PC-9 (cell line): ENCODE results near the gene CCNT2. TPM values are rescaled to one million over a fixed set of nuclear protein-coding genes. Genes with fewer than 3 reads are reported as not detected.
A peak's percentile ranks its signal among the peaks of the same experiment; 100 is the strongest.

ENCODE experiments used
- BruUV-seq: library from RNA; stranded (reverse); fragments of 400-500 nt; replicated peaks from 2 replicates; lab custom pipeline; 2021; lab: Mats Ljungman, UMichigan
- CTCF ChIA-PET: fragments of 300-600 bp; sonication (Branson Sonifier 250); formaldehyde crosslinking; loops from one replicate; lab custom pipeline; 2022; ENCODE audit warnings: antibody characterized with exemption; lab: Charles Lee
- POLR2A ChIA-PET: fragments of 300-600 bp; sonication (Branson Sonifier 250); formaldehyde crosslinking; loops from one replicate; lab custom pipeline; 2022; ENCODE audit warnings: antibody characterized with exemption; ENCODE audit not compliant: unreplicated experiment; lab: Charles Lee
- DNase-seq, 2 experiments: peaks; one replicate each; pipeline versions ENCODE4 v3.0.0 to v3.0.0-alpha.2; 2015 to 2022; ENCODE audit warnings: mixed read lengths in 1 of 2
- H2AFZ ChIP-seq: fragments of 200-600 bp; sonication (generic); 2 replicates; pipeline ENCODE4 v1.8.1; 2017; ENCODE audit warnings: antibody characterized with exemption
- H3F3A ChIP-seq: fragments of 200-600 bp; sonication (generic); 2 replicates; pipeline ENCODE4 v1.8.1; 2017; ENCODE audit warnings: antibody characterized with exemption, mild to moderate bottlenecking, low read depth; ENCODE audit not compliant: insufficient read depth
- H3K27ac ChIP-seq: fragments of 200-600 bp; sonication (generic); 2 replicates; pipeline ENCODE4 v1.6.1; 2016; ENCODE audit warnings: mixed run types
- H3K27me3 ChIP-seq: fragments of 200-600 bp; sonication (generic); 2 replicates; pipeline ENCODE4 v1.6.1; 2016; ENCODE audit warnings: low read depth, mixed run types; ENCODE audit not compliant: insufficient read depth
- H3K36me3 ChIP-seq: fragments of 200-600 bp; sonication (generic); 2 replicates; pipeline ENCODE4 v1.6.1; 2016; ENCODE audit warnings: low read depth, mixed run types
- H3K4me1 ChIP-seq: fragments of 200-600 bp; sonication (generic); replicated peaks from 2 replicates; pipeline ENCODE4 v1.6.1; 2016; ENCODE audit warnings: mixed run types; ENCODE audit not compliant: insufficient read depth
- H3K4me2 ChIP-seq: fragments of 200-600 bp; sonication (generic); 2 replicates; pipeline ENCODE4 v1.6.1; 2017; ENCODE audit warnings: mixed run types
- H3K4me3 ChIP-seq: fragments of 200-600 bp; sonication (generic); 2 replicates; pipeline ENCODE4 v1.6.1; 2016; ENCODE audit warnings: mixed run types
- H3K79me2 ChIP-seq: fragments of 200-600 bp; sonication (generic); 2 replicates; pipeline ENCODE4 v1.6.1; 2017; ENCODE audit warnings: low read depth, mixed run types
- H3K9me2 ChIP-seq: fragments of 200-600 bp; sonication (generic); 2 replicates; pipeline ENCODE4 v1.8.1; 2017; ENCODE audit warnings: mild to moderate bottlenecking; ENCODE audit not compliant: insufficient read depth
- H3K9me3 ChIP-seq: fragments of 200-600 bp; sonication (generic); 2 replicates; pipeline ENCODE4 v1.8.1; 2016; ENCODE audit warnings: low read depth; ENCODE audit not compliant: insufficient read depth
- H4K20me1 ChIP-seq: fragments of 200-600 bp; sonication (generic); 2 replicates; pipeline ENCODE4 v1.8.1; 2017; ENCODE audit not compliant: insufficient read depth
- EZH2 ChIP-seq: fragments of 200-600 bp; sonication (generic); IDR thresholded peaks from 2 replicates; pipeline ENCODE4 v1.8.0; 2017; ENCODE audit warnings: antibody characterized with exemption, low read depth
- intact Hi-C: fragments of 100-400 bp; cut with micrococcal nuclease; formaldehyde crosslinking; loops from one replicate; pipeline ENCODE4 v1.10.0; 2022; ENCODE audit not compliant: unreplicated experiment
- total RNA-seq: library from RNA; stranded (reverse); gene quantifications from 2 replicates; pipeline ENCODE4 v1.2.3, GENCODE V29; 2021
- TF ChIP-seq, protein P1 (sequence below): fragments of 200-600 bp; sonication (generic); conservative IDR thresholded peaks from 2 replicates; pipeline ENCODE4 v1.6.1; 2017; ENCODE audit warnings: mixed run types, antibody characterized with exemption, mild to moderate bottlenecking, moderate library complexity

The CCNT2 gene
- total RNA-seq, 1 experiment from 2014 or later, result 26.2 TPM

GRCh38 chr2:134933732-134934131 is 15.1 kb downstream of the CCNT2 start:
- TF ChIP-seq, protein P1, sequence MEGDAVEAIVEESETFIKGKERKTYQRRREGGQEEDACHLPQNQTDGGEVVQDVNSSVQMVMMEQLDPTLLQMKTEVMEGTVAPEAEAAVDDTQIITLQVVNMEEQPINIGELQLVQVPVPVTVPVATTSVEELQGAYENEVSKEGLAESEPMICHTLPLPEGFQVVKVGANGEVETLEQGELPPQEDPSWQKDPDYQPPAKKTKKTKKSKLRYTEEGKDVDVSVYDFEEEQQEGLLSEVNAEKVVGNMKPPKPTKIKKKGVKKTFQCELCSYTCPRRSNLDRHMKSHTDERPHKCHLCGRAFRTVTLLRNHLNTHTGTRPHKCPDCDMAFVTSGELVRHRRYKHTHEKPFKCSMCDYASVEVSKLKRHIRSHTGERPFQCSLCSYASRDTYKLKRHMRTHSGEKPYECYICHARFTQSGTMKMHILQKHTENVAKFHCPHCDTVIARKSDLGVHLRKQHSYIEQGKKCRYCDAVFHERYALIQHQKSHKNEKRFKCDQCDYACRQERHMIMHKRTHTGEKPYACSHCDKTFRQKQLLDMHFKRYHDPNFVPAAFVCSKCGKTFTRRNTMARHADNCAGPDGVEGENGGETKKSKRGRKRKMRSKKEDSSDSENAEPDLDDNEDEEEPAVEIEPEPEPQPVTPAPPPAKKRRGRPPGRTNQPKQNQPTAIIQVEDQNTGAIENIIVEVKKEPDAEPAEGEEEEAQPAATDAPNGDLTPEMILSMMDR, result no peak
- no peak for TF ChIP-seq EZH2
- no TSS peak for BruUV-seq
- DNase-seq, result no peak
- no peak overlapping the region for H2AFZ ChIP-seq
- peaks cover 9% of the 10 kb centered on the region; the same call in 1 of the 2 replicates for H3F3A ChIP-seq
- ChIA-PET CTCF (no interaction called here), POLR2A (no interaction called here)
- no peak overlapping the region for H3K27ac ChIP-seq
- H3K27me3 ChIP-seq, result no peaks in the 10 kb centered on the region
- peaks cover 96% of the 10 kb centered on the region for H3K79me2 ChIP-seq
- intact Hi-C loops, result no loop called here
- no peaks in the 10 kb centered on the region for H3K9me2 ChIP-seq
- no peaks in the 10 kb centered on the region for H3K9me3 ChIP-seq
- H3K36me3 ChIP-seq, result peaks cover 21% of the 10 kb centered on the region
- no peaks in the 10 kb centered on the region for H3K4me1 ChIP-seq
- no peak overlapping the region for H3K4me3 ChIP-seq
- no peak overlapping the region for H3K4me2 ChIP-seq
- peaks cover 94% of the 10 kb centered on the region for H4K20me1 ChIP-seq

DNA sequence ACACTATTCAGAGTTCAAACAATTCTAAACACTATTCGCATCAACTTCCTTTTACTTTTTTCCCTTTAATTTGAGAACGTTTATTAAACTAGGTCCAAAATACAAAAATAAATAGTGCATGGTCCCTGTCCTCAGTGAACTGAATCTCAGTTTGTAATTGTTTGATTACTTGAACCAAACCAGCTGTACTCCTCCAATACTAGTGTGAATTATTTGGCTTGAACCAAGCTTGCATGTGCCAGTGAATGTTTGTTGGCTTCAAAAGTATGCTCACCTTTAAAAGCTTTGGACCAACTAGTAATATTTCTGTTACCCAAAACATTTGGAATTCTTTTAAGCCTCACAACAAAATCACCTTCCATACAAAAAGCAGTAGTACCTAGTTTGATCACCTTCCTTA is 15.5 kb downstream of the CCNT2 start:
- TF ChIP-seq, protein P1, result no peak
- no peak for TF ChIP-seq EZH2
- no peak overlapping the region for H2AFZ ChIP-seq
- DNase-seq, result no peak
- no peaks in the 10 kb centered on the region for H3K4me1 ChIP-seq
- H3K27me3 ChIP-seq, result no peaks in the 10 kb centered on the region
- H3K36me3 ChIP-seq, result peaks cover 25% of the 10 kb centered on the region
- H3K79me2 ChIP-seq, result peaks cover 96% of the 10 kb centered on the region
- ChIA-PET POLR2A (no interaction called here), CTCF (no interaction called here)
- peaks cover 9% of the 10 kb centered on the region; the same call in 1 of the 2 replicates for H3F3A ChIP-seq
- intact Hi-C loops, result no loop called here
- no peak overlapping the region for H3K4me2 ChIP-seq
- H4K20me1 ChIP-seq, result peaks cover 92% of the 10 kb centered on the region
- BruUV-seq, result no TSS peak
- no peaks in the 10 kb centered on the region for H3K9me3 ChIP-seq
- no peaks in the 10 kb centered on the region for H3K9me2 ChIP-seq
- peak overlapping the region; percentile 10; the same call in 1 of the 2 replicates for H3K27ac ChIP-seq
- no peak overlapping the region for H3K4me3 ChIP-seq

- H3K9me2 ChIP-seq, result no peaks in the 10 kb centered on the region
- H3K27ac ChIP-seq, result peak overlapping the region; percentile 10; the same call in 1 of the 2 replicates
- intact Hi-C loops, result no loop called here
- no peak overlapping the region for H2AFZ ChIP-seq
- H3F3A ChIP-seq, result peaks cover 9% of the 10 kb centered on the region; the same call in 1 of the 2 replicates
- peaks cover 91% of the 10 kb centered on the region for H4K20me1 ChIP-seq
- DNase-seq, result no peak
- H3K9me3 ChIP-seq, result no peaks in the 10 kb centered on the region
- CTCF ChIA-PET, result no interaction called here
- no peaks in the 10 kb centered on the region for H3K4me1 ChIP-seq
- H3K27me3 ChIP-seq, result no peaks in the 10 kb centered on the region
- peaks cover 27% of the 10 kb centered on the region for H3K36me3 ChIP-seq
- no peak overlapping the region for H3K4me3 ChIP-seq
- no TSS peak for BruUV-seq
- H3K79me2 ChIP-seq, result peaks cover 93% of the 10 kb centered on the region
- H3K4me2 ChIP-seq, result no peak overlapping the region
- POLR2A ChIA-PET, result no interaction called here
- TF ChIP-seq EZH2, result no peak
- TF ChIP-seq, protein P1, result no peak
Observed at GRCh38 chr2:134934641-134935040, 16.0 kb downstream of the CCNT2 start.
